Measurements from ENCODE around the gene PDS5B.
A peak's percentile ranks its signal among the peaks of the same experiment; 100 is the strongest.

Gene PDS5B

GRCh38 chr13:32610538-32610937, 24.3 kb downstream of the PDS5B start:
- no peak for ATAC-seq (ENCODE audit: low read depth)
- Mint-ChIP-seq H3K27ac (no peak overlapping the region), H3K4me3 (no peak overlapping the region), H3K4me1 (peaks cover 34% of the 10 kb centered on the region), H3K27me3 (no peaks in the 10 kb centered on the region), H3K36me3 (peaks cover 20% of the 10 kb centered on the region), H3K9me3 (peaks cover 9% of the 10 kb centered on the region)
- no peak for DNase-seq (ENCODE audit: low spot score in 2 of 2)

DNA sequence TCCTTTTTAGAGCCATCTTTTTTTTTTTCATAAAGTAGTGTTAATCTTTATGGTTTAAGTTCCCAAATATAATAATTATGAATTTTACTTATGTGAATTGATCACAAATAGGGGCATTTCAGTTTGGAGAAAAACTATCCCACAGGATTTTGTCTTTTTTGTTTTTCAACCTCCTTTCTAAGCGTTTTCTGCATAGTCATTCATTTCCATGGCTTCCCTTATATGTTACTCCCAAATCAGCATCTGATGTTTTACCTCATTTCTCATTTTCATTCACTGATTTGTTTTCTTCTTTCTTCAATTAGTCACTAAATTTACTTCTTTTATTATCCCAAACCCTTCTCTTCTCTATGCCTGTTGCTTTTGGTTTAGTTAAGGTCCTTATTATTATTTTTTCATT, 24.7 kb downstream of the PDS5B start:
- ATAC-seq (ENCODE audit: low read depth), result no peak
- Mint-ChIP-seq H3K4me3 (no peak overlapping the region), H3K9me3 (peaks cover 8% of the 10 kb centered on the region), H3K4me1 (peaks cover 31% of the 10 kb centered on the region), H3K27me3 (no peaks in the 10 kb centered on the region), H3K36me3 (peaks cover 20% of the 10 kb centered on the region), H3K27ac (no peak overlapping the region)
- DNase-seq (ENCODE audit: low spot score in 2 of 2), result no peak

GRCh38 chr13:32616883-32617511, 30.7 kb downstream of the PDS5B start:
- Mint-ChIP-seq H3K4me3 (no peak overlapping the region), H3K27me3 (no peaks in the 10 kb centered on the region), H3K9me3 (peaks cover 9% of the 10 kb centered on the region), H3K27ac (no peak overlapping the region), H3K4me1 (peaks cover 23% of the 10 kb centered on the region), H3K36me3 (peaks cover 16% of the 10 kb centered on the region)
- peak; percentile 62 for ATAC-seq (ENCODE audit: low read depth)
- no peak for DNase-seq (ENCODE audit: low spot score in 2 of 2)

- H3K4me1 Mint-ChIP-seq, result peaks cover 36% of the 10 kb centered on the region
- ATAC-seq (ENCODE audit: low read depth), result no peak
- no peak for DNase-seq (ENCODE audit: low spot score in 2 of 2)
- no peak overlapping the region for H3K4me3 Mint-ChIP-seq
- H3K9me3 Mint-ChIP-seq, result peaks cover 12% of the 10 kb centered on the region
- H3K27me3 Mint-ChIP-seq, result no peaks in the 10 kb centered on the region
- peaks cover 19% of the 10 kb centered on the region for H3K36me3 Mint-ChIP-seq
- no peak overlapping the region for H3K27ac Mint-ChIP-seq
Observed at GRCh38 chr13:32622827-32623226, 36.6 kb downstream of the PDS5B start.

- Mint-ChIP-seq H3K9me3 (peaks cover 12% of the 10 kb centered on the region), H3K36me3 (peaks cover 19% of the 10 kb centered on the region), H3K27ac (no peak overlapping the region), H3K4me3 (no peak overlapping the region), H3K4me1 (peaks cover 29% of the 10 kb centered on the region), H3K27me3 (no peaks in the 10 kb centered on the region)
- no peak for ATAC-seq (ENCODE audit: low read depth)
- DNase-seq (ENCODE audit: low spot score in 2 of 2), result no peak
Observed at GRCh38 chr13:32624441-32624840, 38.2 kb downstream of the PDS5B start.

DNA sequence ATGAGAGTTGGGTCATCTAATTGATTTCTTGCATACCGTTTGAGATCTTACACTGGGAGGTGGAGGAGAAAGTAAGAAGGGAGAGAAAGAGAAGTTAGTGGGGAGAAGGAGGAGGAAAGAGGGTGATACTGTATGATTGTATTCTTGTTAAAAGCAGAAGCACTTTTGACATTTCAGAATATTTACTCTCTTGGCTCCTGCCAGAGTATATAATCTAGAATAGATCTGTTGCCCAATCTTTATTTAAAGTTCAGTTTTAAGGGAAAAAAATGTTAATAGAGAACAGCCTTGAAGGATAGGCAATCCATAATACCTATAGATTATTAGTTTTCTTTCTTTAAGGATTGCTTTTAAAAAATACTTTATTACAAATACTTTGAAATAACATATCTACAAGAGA, 41.5 kb downstream of the PDS5B start:
- Mint-ChIP-seq H3K9me3 (peaks cover 4% of the 10 kb centered on the region), H3K27ac (no peak overlapping the region), H3K36me3 (peaks cover 10% of the 10 kb centered on the region), H3K27me3 (no peaks in the 10 kb centered on the region), H3K4me3 (no peak overlapping the region), H3K4me1 (peaks cover 35% of the 10 kb centered on the region)
- no peak for DNase-seq (ENCODE audit: low spot score in 2 of 2)
- no peak for ATAC-seq (ENCODE audit: low read depth)

DNA sequence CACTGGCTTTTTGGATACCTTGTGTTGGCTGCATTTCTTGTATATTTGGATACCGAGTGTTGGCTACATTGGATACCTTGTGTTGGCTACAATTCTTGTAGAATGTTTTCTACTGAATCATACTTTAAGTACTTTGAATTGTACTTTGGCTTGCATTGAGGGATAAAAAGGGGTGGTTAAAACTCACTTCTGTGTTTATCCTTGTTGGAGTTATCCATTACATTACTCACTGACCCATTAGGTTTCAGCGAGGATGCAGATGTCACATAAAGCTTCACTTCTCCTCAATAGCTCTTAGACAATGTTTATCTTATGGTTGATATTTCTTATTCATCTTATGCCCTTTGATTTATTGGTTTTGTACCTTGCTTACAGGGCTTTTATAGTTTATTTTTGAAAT, 43.1 kb downstream of the PDS5B start:
- Mint-ChIP-seq H3K27me3 (no peaks in the 10 kb centered on the region), H3K4me3 (no peak overlapping the region), H3K36me3 (peaks cover 5% of the 10 kb centered on the region), H3K4me1 (peaks cover 37% of the 10 kb centered on the region), H3K9me3 (no peaks in the 10 kb centered on the region), H3K27ac (no peak overlapping the region)
- no peak for DNase-seq (ENCODE audit: low spot score in 2 of 2)
- ATAC-seq (ENCODE audit: low read depth), result no peak

DNA sequence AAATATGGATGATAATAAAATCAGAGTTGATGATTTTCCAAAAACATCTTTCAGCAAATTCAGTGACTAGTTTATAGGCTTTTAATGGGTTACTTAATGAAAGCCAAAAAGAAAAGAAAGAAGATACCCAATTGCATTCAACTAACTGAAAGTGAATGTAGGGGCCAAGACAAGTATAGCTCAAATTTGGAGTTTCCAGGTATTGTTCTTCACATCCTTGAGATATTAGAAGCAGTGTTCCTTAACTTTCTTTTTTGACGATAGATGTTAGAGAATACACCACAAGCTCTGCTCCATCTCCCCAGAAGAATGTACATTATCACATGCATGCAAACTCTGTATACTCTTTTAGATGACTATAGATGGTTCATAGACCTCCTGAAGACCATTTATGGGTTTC, 43.6 kb downstream of the PDS5B start:
- no peak overlapping the region for H3K27ac Mint-ChIP-seq
- H3K36me3 Mint-ChIP-seq, result peaks cover 3% of the 10 kb centered on the region
- no peaks in the 10 kb centered on the region for H3K27me3 Mint-ChIP-seq
- peaks cover 31% of the 10 kb centered on the region for H3K4me1 Mint-ChIP-seq
- no peak overlapping the region for H3K4me3 Mint-ChIP-seq
- DNase-seq (ENCODE audit: low spot score in 2 of 2), result no peak
- no peaks in the 10 kb centered on the region for H3K9me3 Mint-ChIP-seq
- ATAC-seq (ENCODE audit: low read depth), result no peak

DNA sequence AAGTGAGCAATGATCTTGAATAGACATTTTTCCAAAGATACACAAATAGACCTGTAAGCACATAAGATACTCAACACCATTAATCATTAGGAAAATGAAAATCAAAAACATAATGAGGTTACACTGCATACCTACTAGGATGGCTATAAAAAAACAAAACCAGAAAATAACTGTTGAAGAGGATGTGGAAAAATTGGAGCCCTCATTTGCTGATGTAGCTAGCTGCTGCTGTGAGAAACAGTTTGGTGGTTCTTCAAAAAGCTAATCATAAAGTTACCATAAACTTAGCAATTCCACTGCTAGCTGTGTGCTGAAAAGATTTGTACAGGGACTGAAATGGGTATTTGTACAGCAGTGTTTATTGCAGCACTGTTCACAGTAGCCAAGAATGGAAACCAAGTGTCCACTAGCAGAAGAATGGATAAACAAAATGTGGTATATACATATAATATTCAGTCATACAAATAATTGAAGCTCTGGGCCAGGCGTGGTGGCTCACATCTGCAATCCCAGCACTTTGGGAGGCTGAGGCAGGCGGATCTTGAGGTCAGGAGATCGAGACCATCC, 46.2 kb downstream of the PDS5B start:
- Mint-ChIP-seq H3K9me3 (no peaks in the 10 kb centered on the region), H3K4me3 (no peak overlapping the region), H3K27me3 (no peaks in the 10 kb centered on the region), H3K27ac (no peak overlapping the region), H3K4me1 (peaks cover 20% of the 10 kb centered on the region), H3K36me3 (peaks cover 2% of the 10 kb centered on the region)
- no peak for ATAC-seq (ENCODE audit: low read depth)
- DNase-seq (ENCODE audit: low spot score in 2 of 2), result no peak

- no peak for ATAC-seq (ENCODE audit: low read depth)
- Mint-ChIP-seq H3K4me1 (peaks cover 16% of the 10 kb centered on the region), H3K9me3 (no peaks in the 10 kb centered on the region), H3K4me3 (no peak overlapping the region), H3K27me3 (no peaks in the 10 kb centered on the region), H3K27ac (no peak overlapping the region), H3K36me3 (no peaks in the 10 kb centered on the region)
- no peak for DNase-seq (ENCODE audit: low spot score in 2 of 2)
Observed at GRCh38 chr13:32636711-32637110, 50.5 kb downstream of the PDS5B start.

DNA sequence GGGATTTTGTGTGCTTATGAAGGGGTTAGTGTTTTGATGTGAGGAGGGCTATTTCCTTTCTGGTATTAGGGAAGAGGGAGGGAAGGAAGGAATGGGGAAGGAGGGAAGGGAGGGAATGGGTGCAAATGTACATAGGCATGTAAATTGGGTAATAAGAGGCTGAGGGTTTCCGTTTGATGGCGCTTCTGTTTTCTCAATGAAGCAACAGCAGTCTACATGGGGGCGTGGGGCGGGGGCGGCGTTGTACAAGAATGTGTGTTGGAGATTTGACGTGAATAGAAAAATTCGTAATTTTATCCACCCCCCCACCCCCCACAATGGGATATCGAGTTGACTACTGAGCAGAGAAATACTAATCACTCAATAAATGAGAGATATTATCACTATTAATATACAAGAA, 52.5 kb downstream of the PDS5B start:
- no peak for ATAC-seq (ENCODE audit: low read depth)
- H3K27me3 Mint-ChIP-seq, result no peaks in the 10 kb centered on the region
- no peaks in the 10 kb centered on the region for H3K36me3 Mint-ChIP-seq
- no peak overlapping the region for H3K27ac Mint-ChIP-seq
- DNase-seq (ENCODE audit: low spot score in 2 of 2), result no peak
- H3K4me3 Mint-ChIP-seq, result no peak overlapping the region
- H3K4me1 Mint-ChIP-seq, result peaks cover 22% of the 10 kb centered on the region
- H3K9me3 Mint-ChIP-seq, result no peaks in the 10 kb centered on the region

DNA sequence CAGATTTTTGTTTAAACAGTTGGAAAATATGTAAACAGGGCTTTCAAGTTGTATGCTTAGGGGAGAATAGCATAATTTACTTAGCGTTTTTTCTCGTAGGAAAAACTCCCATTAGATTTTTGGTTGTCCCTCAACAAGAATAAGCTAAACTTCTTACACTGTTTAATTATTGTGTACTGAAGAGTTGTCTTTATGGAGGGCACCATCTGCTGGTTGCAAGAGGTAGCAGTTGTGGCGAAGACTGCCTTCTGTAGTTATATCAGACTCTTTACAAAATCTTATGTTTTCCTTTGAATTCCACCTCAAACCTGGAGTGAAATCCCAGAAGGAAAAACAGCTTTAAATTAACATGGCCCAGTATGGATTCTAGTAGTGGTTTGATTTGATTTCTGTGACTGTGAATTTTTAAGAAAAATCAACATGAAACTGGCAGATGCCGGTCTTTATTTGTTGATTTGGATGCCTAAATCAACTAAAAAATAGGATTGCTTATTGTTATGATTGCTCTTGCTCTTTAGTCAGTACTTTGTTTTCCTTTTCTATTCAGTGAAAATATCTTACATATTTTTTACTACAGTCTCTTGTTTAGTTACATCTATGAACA, 53.4 kb downstream of the PDS5B start:
- Mint-ChIP-seq H3K4me1 (peaks cover 23% of the 10 kb centered on the region), H3K27me3 (no peaks in the 10 kb centered on the region), H3K36me3 (no peaks in the 10 kb centered on the region), H3K27ac (no peak overlapping the region), H3K9me3 (no peaks in the 10 kb centered on the region), H3K4me3 (no peak overlapping the region)
- ATAC-seq (ENCODE audit: low read depth) (peak; percentile 91), DNase-seq (ENCODE audit: low spot score in 2 of 2) (peak; percentile 20 to 41)

DNA sequence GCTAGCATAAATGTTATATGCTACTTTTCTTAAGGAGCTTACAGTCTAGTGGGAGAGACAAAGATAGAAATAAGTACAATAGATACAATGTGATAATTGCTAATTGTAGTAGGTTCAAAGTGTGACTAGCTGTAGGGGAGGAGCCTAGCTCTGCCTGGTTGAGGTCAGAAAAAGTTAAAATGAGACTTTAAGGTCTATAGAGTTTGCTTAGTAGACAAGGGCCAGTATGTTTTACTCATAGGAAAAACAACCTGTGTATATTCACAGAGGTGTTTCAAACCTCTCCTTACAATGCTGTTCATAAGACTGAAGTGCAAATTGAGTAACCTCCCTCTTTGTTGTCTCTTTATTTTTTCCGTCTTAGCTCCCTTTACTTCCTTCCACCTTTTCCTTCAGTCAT, 56.1 kb downstream of the PDS5B start:
- no peak for ATAC-seq (ENCODE audit: low read depth)
- H3K4me1 Mint-ChIP-seq, result peaks cover 44% of the 10 kb centered on the region
- no peak overlapping the region for H3K27ac Mint-ChIP-seq

GRCh38 chr13:32642858-32643257, 56.6 kb downstream of the PDS5B start:
- no peak for ATAC-seq (ENCODE audit: low read depth)
- H3K4me3 Mint-ChIP-seq, result no peak overlapping the region
- H3K27ac Mint-ChIP-seq, result no peak overlapping the region
- H3K27me3 Mint-ChIP-seq, result no peaks in the 10 kb centered on the region
- no peak for DNase-seq (ENCODE audit: low spot score in 2 of 2)
- H3K9me3 Mint-ChIP-seq, result no peaks in the 10 kb centered on the region
- H3K4me1 Mint-ChIP-seq, result peaks cover 48% of the 10 kb centered on the region
- no peaks in the 10 kb centered on the region for H3K36me3 Mint-ChIP-seq

More for the DNA sequence above, 56.1 kb downstream of the PDS5B start:
- DNase-seq (ENCODE audit: low spot score in 2 of 2), result no peak
- no peaks in the 10 kb centered on the region for H3K9me3 Mint-ChIP-seq
- no peaks in the 10 kb centered on the region for H3K36me3 Mint-ChIP-seq
- H3K27me3 Mint-ChIP-seq, result no peaks in the 10 kb centered on the region
- no peak overlapping the region for H3K4me3 Mint-ChIP-seq

GRCh38 chr13:32645854-32646253, 59.6 kb downstream of the PDS5B start:
- ATAC-seq (ENCODE audit: low read depth) (peak; percentile 26), DNase-seq (ENCODE audit: low spot score in 2 of 2) (no peak)
- H3K4me1 Mint-ChIP-seq, result peaks cover 62% of the 10 kb centered on the region
- no peaks in the 10 kb centered on the region for H3K27me3 Mint-ChIP-seq
- peak overlapping the region; percentile 51 for H3K27ac Mint-ChIP-seq
- H3K4me3 Mint-ChIP-seq, result no peak overlapping the region
- H3K36me3 Mint-ChIP-seq, result no peaks in the 10 kb centered on the region
- H3K9me3 Mint-ChIP-seq, result no peaks in the 10 kb centered on the region
